PFSK-1 (cell line): ENCODE data around the gene PIM3.

Experiments used
- POLR2AphosphoS5 ChIP-seq: IDR thresholded peaks from 2 replicates; pipeline ENCODE4 v1.6.1; 2012; ENCODE audit warnings: low read depth, mild to moderate bottlenecking, control low read depth, low read length, moderate library complexity
- TAF1 ChIP-seq: IDR thresholded peaks from 2 replicates; pipeline ENCODE4 v1.6.1; 2012; ENCODE audit warnings: low read length, control low read depth, borderline replicate concordance; ENCODE audit not compliant: insufficient read depth
- TF ChIP-seq, protein P1 (sequence below), 2 experiments: IDR thresholded peaks; 2 replicates each; pipeline versions ENCODE4 v1.6.1 to v1.8.0; 2011 to 2012; ENCODE audit warnings: low read depth in 2 of 2, low read length in 2 of 2, control low read depth in 1 of 2, inconsistent platforms in 1 of 2, mild to moderate bottlenecking in 1 of 2, moderate library complexity in 1 of 2; ENCODE audit not compliant: insufficient read depth in 1 of 2

GRCh38 chr22:49933236-49934159, 27.1 kb upstream of the PIM3 start:
- TF ChIP-seq TAF1 (no peak), POLR2AphosphoS5 (no peak)
- TF ChIP-seq, protein P1, sequence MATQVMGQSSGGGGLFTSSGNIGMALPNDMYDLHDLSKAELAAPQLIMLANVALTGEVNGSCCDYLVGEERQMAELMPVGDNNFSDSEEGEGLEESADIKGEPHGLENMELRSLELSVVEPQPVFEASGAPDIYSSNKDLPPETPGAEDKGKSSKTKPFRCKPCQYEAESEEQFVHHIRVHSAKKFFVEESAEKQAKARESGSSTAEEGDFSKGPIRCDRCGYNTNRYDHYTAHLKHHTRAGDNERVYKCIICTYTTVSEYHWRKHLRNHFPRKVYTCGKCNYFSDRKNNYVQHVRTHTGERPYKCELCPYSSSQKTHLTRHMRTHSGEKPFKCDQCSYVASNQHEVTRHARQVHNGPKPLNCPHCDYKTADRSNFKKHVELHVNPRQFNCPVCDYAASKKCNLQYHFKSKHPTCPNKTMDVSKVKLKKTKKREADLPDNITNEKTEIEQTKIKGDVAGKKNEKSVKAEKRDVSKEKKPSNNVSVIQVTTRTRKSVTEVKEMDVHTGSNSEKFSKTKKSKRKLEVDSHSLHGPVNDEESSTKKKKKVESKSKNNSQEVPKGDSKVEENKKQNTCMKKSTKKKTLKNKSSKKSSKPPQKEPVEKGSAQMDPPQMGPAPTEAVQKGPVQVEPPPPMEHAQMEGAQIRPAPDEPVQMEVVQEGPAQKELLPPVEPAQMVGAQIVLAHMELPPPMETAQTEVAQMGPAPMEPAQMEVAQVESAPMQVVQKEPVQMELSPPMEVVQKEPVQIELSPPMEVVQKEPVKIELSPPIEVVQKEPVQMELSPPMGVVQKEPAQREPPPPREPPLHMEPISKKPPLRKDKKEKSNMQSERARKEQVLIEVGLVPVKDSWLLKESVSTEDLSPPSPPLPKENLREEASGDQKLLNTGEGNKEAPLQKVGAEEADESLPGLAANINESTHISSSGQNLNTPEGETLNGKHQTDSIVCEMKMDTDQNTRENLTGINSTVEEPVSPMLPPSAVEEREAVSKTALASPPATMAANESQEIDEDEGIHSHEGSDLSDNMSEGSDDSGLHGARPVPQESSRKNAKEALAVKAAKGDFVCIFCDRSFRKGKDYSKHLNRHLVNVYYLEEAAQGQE (IDR thresholded peaks at IDR 0.05; ENCODE audit: insufficient read depth in 1 of 2, low read depth in 2 of 2, low read length in 2 of 2): no peak
